GM12872 (cell line): ENCODE data around the gene SNTG2.

Experiments
- TF ChIP-seq, protein P1 (sequence below): IDR thresholded peaks from 3 replicates; pipeline ENCODE4 v1.5.1; 2011; ENCODE audit warnings: low read depth, mild to moderate bottlenecking, low read length, moderate library complexity; ENCODE audit not compliant: insufficient read depth

The SNTG2 gene

DNA sequence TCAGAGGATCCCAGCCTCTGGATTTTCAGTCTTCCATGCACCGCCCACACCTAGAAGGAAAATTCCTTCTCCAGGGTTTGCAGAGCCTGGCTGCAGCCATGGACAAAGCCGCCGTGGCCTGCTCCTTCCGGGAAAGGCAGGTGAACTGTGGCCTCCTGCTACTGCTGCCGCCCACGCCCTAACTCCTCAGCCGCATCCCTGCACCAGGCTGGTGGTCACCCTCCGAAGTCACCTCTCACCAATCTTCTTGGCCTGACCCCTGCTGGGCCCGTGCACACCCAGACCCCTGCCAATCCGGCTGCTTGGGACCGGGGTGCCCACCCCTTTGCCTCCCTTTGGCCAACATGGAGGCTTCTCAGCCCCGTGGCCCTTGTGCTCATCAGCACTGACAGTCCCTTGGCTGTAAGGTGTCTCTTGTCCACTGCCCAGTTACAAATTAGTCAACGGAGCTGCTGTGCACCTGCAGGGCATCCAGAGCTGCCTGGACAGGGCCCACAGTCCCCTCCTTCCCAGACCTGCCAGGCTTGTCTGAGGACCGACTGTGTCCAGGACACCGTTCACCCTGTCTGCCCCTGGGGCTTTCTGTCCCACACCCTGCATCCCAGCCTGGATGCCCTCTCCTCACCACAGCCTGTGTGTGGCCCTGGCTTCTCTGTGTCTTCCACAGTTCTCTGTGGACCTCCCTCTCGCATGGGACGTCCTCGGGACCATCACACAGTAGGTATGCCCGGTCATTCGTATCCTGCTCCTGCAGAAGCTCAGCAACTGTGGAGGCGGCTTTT, 332.6 kb downstream of the SNTG2 start:
- TF ChIP-seq, protein P1, sequence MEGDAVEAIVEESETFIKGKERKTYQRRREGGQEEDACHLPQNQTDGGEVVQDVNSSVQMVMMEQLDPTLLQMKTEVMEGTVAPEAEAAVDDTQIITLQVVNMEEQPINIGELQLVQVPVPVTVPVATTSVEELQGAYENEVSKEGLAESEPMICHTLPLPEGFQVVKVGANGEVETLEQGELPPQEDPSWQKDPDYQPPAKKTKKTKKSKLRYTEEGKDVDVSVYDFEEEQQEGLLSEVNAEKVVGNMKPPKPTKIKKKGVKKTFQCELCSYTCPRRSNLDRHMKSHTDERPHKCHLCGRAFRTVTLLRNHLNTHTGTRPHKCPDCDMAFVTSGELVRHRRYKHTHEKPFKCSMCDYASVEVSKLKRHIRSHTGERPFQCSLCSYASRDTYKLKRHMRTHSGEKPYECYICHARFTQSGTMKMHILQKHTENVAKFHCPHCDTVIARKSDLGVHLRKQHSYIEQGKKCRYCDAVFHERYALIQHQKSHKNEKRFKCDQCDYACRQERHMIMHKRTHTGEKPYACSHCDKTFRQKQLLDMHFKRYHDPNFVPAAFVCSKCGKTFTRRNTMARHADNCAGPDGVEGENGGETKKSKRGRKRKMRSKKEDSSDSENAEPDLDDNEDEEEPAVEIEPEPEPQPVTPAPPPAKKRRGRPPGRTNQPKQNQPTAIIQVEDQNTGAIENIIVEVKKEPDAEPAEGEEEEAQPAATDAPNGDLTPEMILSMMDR = no peak

- TF ChIP-seq, protein P1 = no peak
These were observed 333.2 kb downstream of the SNTG2 start for GRCh38 chr2:1283871-1284270.

DNA sequence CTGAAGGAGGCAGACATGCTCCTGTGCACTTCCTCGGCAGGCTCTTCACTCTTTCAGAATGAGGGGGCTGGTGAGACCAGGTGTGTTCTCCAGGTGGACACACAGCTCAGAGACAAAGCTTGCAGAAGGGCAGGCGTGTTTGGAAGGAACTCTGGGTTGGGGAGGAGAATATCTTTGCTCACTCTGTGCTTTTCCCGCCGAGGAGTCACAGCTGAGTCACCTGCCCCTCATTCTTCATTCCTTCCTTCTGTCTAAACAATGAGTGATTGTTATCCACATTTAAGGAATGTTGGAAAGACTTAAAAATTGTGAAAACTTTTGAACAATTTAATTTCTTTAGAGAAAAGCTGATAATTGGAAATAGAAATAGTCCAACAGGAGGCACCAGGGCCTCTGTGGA, 336.3 kb downstream of the SNTG2 start:
- TF ChIP-seq, protein P1 = no peak

DNA sequence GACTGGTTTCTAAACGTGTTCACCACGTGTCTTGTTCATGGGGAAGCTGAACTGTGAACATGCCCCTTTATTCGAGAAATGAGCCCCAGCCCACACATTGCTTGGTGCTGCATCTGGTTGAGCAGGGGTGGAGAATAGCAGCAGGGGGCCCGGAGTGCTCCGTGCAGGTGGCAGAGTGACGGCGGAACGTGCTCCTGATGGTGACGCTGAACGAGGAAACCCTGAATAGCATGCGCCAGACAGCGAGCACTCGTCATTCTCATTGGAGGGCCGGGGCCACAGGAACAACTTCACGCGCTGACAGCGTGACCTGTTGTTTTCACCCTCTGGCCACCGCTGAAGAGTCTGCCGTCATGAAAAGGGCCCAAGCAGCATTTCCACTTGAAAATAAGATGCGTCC, 336.8 kb downstream of the SNTG2 start:
- TF ChIP-seq, protein P1 = no peak

DNA sequence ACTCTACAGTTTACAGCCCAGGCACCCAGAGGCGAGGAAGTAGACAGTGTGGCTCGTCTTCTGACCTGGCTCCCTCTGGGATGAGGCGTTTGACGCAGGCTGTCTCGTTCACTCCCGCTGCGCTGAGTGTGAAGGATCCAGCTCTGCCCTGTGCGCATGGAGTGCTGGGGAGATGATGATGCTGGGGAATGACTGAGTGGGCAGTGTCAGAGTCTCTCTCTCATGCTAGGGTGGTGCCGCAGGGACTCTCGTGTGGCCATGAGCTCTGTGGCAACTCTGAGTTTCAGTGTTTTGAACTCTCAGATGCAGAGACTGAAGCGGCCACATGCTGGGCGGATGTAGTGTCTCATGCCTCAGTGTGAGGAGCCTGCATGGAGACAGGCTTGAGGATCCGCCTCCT, 344.3 kb downstream of the SNTG2 start:
- TF ChIP-seq, protein P1 = no peak

DNA sequence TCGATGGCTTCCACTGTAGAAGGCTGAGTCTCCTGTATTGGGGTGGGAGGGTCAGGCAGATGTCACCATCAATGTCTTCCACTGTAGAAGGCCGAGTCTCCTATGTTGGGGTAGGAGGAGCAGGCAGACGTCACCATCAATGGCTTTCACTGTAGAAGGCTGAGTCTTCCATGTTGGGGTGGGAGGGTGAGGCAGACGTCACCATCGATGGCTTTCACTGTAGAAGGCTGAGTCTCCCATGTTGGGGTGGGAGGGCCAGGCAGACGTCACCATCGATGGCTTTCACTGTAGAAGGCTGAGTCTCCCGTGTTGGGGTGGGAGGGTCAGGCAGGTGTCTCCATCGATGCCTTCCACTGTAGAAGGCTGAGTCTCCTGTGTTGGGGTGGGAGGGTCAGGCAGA, 345.1 kb downstream of the SNTG2 start:
- TF ChIP-seq, protein P1 = no peak

DNA sequence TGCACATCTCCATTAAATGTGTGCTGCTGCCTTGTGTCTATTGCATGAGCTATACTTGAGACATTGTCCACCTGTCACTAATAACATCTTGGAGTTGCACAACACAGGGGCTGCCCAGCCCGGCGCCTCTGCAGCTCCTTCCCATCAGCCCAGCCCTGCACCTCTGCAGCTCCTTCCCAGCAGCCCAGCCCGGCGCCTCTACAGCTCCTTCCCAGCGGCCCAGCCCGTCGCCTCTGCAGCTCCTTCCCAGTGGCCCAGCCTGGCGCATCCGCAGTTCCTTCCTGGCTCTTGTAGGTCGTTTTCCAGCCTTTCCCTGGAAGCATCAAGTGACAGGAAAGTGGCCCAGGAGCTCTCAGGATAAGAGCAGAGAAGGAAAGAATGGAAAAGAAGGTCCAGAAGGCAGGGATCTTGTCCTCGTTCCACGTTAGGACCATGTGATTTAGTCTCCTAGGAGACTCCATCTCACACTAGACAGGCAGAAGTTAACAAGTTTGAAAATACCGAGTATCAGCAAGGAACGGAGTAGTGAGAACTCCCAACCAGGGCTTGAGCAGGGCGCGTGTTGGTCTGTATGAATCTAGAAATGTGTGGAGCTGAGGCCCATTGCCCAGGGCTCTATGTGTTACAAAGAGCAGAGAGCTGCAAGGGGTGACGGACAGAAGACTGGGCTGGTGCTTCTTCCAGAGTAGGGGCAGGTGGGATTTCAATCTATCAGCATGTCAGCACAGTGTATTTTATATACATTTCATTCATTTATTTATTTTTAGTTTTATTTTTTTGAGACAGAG, 346.9 kb downstream of the SNTG2 start:
- TF ChIP-seq, protein P1 = no peak
